Activated CD8-positive, alpha-beta T cell treated with anti-CD3 and anti-CD28 coated beads for 36 hours (primary cell): ENCODE results near the gene TMEM203. TPM values are rescaled to one million over a fixed set of nuclear protein-coding genes. Genes with fewer than 3 reads are reported as not detected.

Experiments
- ATAC-seq: fragments of 200-7000 bp; cut with Tn5 transposase; one replicate; pipeline ENCODE4 v1.10.0; 2021; ENCODE audit warnings: mild to moderate bottlenecking, moderate library complexity
- CTCF ChIA-PET: fragments of 350-600 bp; sonication (Branson Sonifier 250); formaldehyde crosslinking; loops from one replicate; lab custom pipeline; 2021; ENCODE audit warnings: antibody characterized with exemption; lab: Charles Lee
- POLR2A ChIA-PET: fragments of 350-600 bp; sonication (Branson Sonifier 250); formaldehyde crosslinking; loops from one replicate; lab custom pipeline; 2021; ENCODE audit warnings: antibody characterized with exemption; lab: Charles Lee
- DNase-seq: peaks from one replicate; pipeline ENCODE4 v3.0.0-alpha.2; 2020
- H3K27ac Mint-ChIP-seq: one replicate; pipeline ENCODE4 v1.8.0; 2021; ENCODE audit warnings: mild to moderate bottlenecking, mixed read lengths
- H3K27me3 Mint-ChIP-seq: one replicate; pipeline ENCODE4 v1.8.0; 2021; ENCODE audit warnings: mixed read lengths
- H3K36me3 Mint-ChIP-seq: one replicate; pipeline ENCODE4 v1.8.0; 2021; ENCODE audit warnings: low read depth, mixed read lengths
- H3K4me1 Mint-ChIP-seq: one replicate; pipeline ENCODE4 v1.8.0; 2021; ENCODE audit warnings: low read depth, mixed read lengths
- H3K4me3 Mint-ChIP-seq: one replicate; pipeline ENCODE4 v1.8.0; 2021; ENCODE audit warnings: mild to moderate bottlenecking, moderate library complexity, mixed read lengths
- H3K9me3 Mint-ChIP-seq: one replicate; pipeline ENCODE4 v1.8.0; 2021; ENCODE audit warnings: mixed read lengths
- intact Hi-C: fragments of 100-400 bp; cut with micrococcal nuclease; formaldehyde crosslinking; loops from one replicate; pipeline ENCODE4 v1.10.0; 2022
- total RNA-seq, 2 experiments: library from RNA; stranded (reverse); gene quantifications; one replicate each; pipeline ENCODE4 v1.2.3, GENCODE V29; 2021
- TF ChIP-seq, protein P1 (sequence below): fragments of 200-600 bp; IDR thresholded peaks from one replicate; pipeline ENCODE4 v1.8.0; 2022; ENCODE audit warnings: antibody characterized with exemption, mild to moderate bottlenecking

Gene TMEM203
- total RNA-seq, 2 experiments from 2014 or later = 29.4 to 29.9 TPM

DNA sequence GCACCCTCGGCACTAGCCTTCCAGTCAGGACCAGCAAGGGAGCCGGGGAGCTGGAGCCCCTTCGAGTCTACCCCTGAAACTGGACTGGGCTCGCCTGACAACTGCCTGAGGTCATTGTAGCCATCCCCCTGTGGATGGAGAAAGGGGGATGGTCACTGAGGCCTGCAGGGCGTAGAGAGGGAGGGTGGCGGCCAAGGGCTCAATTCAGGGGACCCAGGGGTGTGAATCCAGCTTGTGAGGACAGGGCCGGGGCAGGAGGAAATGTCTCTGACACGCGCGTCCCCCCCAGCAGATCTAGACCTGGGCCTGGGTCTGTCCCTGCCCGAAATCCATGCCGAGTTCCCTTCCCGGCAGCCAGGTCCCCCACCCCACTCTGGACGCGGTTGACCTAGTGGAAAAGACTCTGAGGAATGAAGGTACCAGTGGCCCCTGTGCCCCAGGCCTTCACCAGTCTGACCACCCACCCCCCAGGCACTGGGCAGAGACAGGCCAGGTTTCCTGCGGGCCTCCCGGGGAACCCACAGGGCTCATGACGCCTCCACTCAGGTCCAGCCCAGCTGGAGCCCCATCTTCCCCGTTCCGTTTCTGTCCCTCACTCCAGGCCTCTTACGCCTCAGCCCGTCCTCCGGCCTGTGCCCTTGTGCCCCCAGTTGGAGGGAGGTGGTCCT lies 26.1 kb upstream of the TMEM203 start:
- CTCF ChIA-PET = interaction anchor here (0.8 kb wide), 1 partner anchor 31 kb away, joined by 3 read pairs; the partner anchor contains the start of gene TPRN
- H3K27me3 Mint-ChIP-seq = peaks cover 11% of the 10 kb centered on the region
- intact Hi-C loops = no loop called here
- ATAC-seq (no peak), DNase-seq (no peak)
- POLR2A ChIA-PET = interaction anchor here (2.3 kb wide), 1 partner anchor 9 kb away, joined by 8 read pairs; the partner anchor contains the start of gene TUBB4B
- H3K36me3 Mint-ChIP-seq = no peaks in the 10 kb centered on the region
- H3K4me1 Mint-ChIP-seq = peaks cover 3% of the 10 kb centered on the region
- TF ChIP-seq, protein P1, sequence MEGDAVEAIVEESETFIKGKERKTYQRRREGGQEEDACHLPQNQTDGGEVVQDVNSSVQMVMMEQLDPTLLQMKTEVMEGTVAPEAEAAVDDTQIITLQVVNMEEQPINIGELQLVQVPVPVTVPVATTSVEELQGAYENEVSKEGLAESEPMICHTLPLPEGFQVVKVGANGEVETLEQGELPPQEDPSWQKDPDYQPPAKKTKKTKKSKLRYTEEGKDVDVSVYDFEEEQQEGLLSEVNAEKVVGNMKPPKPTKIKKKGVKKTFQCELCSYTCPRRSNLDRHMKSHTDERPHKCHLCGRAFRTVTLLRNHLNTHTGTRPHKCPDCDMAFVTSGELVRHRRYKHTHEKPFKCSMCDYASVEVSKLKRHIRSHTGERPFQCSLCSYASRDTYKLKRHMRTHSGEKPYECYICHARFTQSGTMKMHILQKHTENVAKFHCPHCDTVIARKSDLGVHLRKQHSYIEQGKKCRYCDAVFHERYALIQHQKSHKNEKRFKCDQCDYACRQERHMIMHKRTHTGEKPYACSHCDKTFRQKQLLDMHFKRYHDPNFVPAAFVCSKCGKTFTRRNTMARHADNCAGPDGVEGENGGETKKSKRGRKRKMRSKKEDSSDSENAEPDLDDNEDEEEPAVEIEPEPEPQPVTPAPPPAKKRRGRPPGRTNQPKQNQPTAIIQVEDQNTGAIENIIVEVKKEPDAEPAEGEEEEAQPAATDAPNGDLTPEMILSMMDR = no peak
- H3K4me3 Mint-ChIP-seq = no peak overlapping the region
- no peak overlapping the region for H3K27ac Mint-ChIP-seq
- H3K9me3 Mint-ChIP-seq = no peaks in the 10 kb centered on the region

DNA sequence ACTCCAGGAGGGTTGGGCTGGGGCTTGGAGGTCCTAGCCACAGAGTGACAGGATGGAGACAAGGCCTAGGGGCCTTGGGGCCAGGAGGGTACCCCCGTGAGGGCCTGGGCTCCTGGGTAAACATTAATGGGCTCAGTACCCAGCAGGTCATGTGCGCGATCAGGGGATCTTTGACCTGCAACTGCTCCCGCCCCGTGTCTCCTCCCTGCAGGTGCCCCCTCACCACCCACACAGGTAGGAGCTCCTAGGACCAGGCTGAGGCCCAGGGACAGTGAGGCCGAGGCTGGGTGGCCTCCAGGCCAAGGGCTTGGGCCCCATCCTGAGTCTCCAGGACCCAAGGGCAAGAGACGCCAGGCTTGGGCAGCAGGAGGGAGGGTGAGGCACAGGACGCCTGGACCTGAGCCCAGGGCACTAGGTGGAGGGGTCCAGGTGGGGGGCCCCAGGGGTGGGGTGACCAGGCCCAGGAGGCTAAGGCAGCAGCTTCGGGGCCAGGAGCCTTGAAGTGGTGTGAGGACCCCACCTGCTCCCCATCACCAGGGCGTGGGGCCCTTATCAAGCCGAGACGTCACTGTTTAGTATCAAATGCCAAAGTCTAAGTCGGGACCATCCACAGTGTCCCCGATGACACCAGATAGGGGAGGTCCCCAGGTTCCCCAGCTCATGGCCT lies 25.4 kb upstream of the TMEM203 start, which contains the start of gene SLC34A3:
Gene SLC34A3 (plus strand): TSS at position 197 of the 667 bp plus-strand sequence. CDS start 802 bp downstream, outside the sequence.
- Mint-ChIP-seq H3K27me3 (peaks cover 11% of the 10 kb centered on the region), H3K4me1 (peaks cover 3% of the 10 kb centered on the region), H3K9me3 (no peaks in the 10 kb centered on the region), H3K4me3 (no peak within 1 kb of the TSS), H3K27ac (no peak within 1 kb of the TSS), H3K36me3 (no peaks in the 10 kb centered on the region)
- ATAC-seq = no peak
- DNase-seq = no peak
- intact Hi-C loops = no loop called here
- POLR2A ChIA-PET = interaction anchor here (2.3 kb wide), 1 partner anchor 10 kb away, joined by 8 read pairs; the partner anchor contains the start of gene TUBB4B
- TF ChIP-seq, protein P1 = no peak
- CTCF ChIA-PET = interaction anchor here (0.8 to 1.2 kb wide), 2 partner anchors 30 to 54 kb away, joined by 3 read pairs; partner anchors contain the start of gene TPRN

GRCh38 chr9:137229903-137230704 lies 24.7 kb upstream of the TMEM203 start:
- TF ChIP-seq, protein P1 = no peak
- Mint-ChIP-seq H3K36me3 (no peaks in the 10 kb centered on the region), H3K4me1 (peaks cover 3% of the 10 kb centered on the region), H3K27me3 (peaks cover 9% of the 10 kb centered on the region), H3K4me3 (no peak overlapping the region), H3K9me3 (no peaks in the 10 kb centered on the region), H3K27ac (no peak overlapping the region)
- intact Hi-C loops = loop anchor here (5.0 kb wide), 1 partner anchor 108 kb away; no protein-coding TSS in a partner anchor
- ATAC-seq (no peak), DNase-seq (no peak)
- ChIA-PET CTCF (interaction anchor here (1.1 to 1.2 kb wide), 2 partner anchors 53 to 184 kb away, joined by 3 read pairs; partner anchors contain the start of gene NPDC1), POLR2A (interaction anchor here (2.3 kb wide), 1 partner anchor 10 kb away, joined by 8 read pairs; the partner anchor contains the start of gene TUBB4B)

DNA sequence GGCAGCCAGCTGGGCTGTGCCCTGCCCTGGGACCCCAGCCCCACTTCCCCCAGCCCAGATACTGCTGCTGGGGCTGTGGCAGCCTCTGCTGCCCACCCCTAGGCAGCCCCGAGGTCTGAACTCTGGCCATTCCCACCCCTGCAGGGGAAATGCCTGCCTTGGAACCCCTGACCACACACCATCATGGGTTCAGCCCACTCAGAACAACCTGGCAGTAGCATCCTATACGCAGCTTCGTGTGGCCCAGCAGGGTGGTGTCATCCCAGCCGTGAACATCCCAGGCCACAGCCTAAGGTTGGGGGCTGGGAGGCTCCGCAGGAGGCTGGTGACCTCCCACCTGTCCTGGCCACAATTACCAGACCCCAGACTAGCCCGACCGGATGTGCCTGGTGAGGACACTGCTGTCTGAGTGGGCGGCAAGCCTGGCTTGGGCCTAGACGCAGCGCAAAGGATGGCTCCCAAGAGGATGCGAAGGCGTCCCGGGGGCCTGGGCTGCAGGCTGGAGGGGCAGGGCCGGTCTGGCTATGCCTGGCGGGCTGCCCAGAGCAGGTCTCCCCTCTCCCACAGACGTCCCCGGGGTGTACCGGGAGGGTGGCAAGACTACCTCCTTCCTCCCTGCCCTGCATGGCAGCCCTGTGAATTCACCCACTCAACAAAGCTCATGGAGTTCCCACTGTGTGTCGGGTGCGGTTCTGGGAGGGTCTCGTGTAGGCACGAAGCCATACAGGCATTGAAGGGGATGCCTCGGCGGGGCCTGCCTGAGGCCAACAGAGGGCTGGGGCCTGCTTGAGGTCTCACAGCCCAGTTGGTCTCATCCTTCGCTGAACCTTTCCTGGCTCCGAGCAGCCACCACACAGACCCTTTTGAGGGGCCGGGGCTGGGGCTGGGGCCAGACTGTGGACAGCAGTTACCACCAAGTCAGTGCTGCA lies 23.8 kb upstream of the TMEM203 start:
- H3K27ac Mint-ChIP-seq = no peak overlapping the region
- H3K36me3 Mint-ChIP-seq = no peaks in the 10 kb centered on the region
- no peaks in the 10 kb centered on the region for H3K9me3 Mint-ChIP-seq
- H3K27me3 Mint-ChIP-seq = peaks cover 3% of the 10 kb centered on the region
- peaks cover 4% of the 10 kb centered on the region for H3K4me1 Mint-ChIP-seq
- TF ChIP-seq, protein P1 = no peak
- POLR2A ChIA-PET = interaction anchor here (1.2 to 2.3 kb wide), 2 partner anchors 9 to 11 kb away, joined by 3 to 8 read pairs; partner anchors contain the start of gene TUBB4B
- H3K4me3 Mint-ChIP-seq = no peak overlapping the region
- intact Hi-C loops = loop anchor here (5.0 kb wide), 1 partner anchor 107 kb away; no protein-coding TSS in a partner anchor
- no peak for ATAC-seq
- CTCF ChIA-PET = interaction anchor here (1.1 to 2.4 kb wide), 4 partner anchors 11 to 183 kb away, joined by 3 to 11 read pairs (median 4); partner anchors contain the start of genes NPDC1 and TUBB4B
- DNase-seq = no peak
